Brain microvascular endothelial cell (primary cell): Measurements from ENCODE around the gene HMBS.

Source experiments
- DNase-seq: peaks from one replicate; pipeline ENCODE4 v3.0.0-alpha.2; 2020
- H3K27ac ChIP-seq: fragments of 250-450 bp; sonication (Bioruptor Pico); 2 replicates; pipeline ENCODE4 v1.5.1; 2020; ENCODE audit warnings: mild to moderate bottlenecking, moderate library complexity
- H3K27me3 ChIP-seq: fragments of 250-450 bp; sonication (Bioruptor Pico); replicated peaks from 2 replicates; pipeline ENCODE4 v1.5.1; 2020; ENCODE audit warnings: mild to moderate bottlenecking
- H3K36me3 ChIP-seq: fragments of 250-450 bp; sonication (Bioruptor Pico); replicated peaks from 2 replicates; pipeline ENCODE4 v1.5.1; 2020; ENCODE audit warnings: mild to moderate bottlenecking
- H3K4me3 ChIP-seq: 2 replicates; pipeline ENCODE4 v1.5.1; 2011; ENCODE audit warnings: low read depth, mild to moderate bottlenecking, control low read depth, low read length, moderate library complexity
- CTCF ChIP-seq: IDR thresholded peaks from 2 replicates; pipeline ENCODE4 v1.5.1; 2011; ENCODE audit warnings: low read depth, mild to moderate bottlenecking, moderate library complexity, low read length, control low read depth, inconsistent platforms; ENCODE audit errors: missing control alignments
- in situ Hi-C: cut with HindIII; loops from 2 replicates; pipeline ENCODE4 v1.10.0; 2017; ENCODE audit warnings: low sequenced_read_pairs, low pct_ligation_motif_present

The HMBS gene

GRCh38 chr11:119117004-119117706 is 32.5 kb downstream of the HMBS start:
- Histone ChIP-seq H3K27ac (no peak overlapping the region), H3K36me3 (peaks cover 34% of the 10 kb centered on the region), H3K27me3 (no peaks in the 10 kb centered on the region), H3K4me3 (no peak overlapping the region)
- in situ Hi-C loops = no loop called here
- no peak for TF ChIP-seq CTCF
- DNase-seq = no peak

GRCh38 chr11:119118227-119118626 is 33.5 kb downstream of the HMBS start:
- no peak for TF ChIP-seq CTCF
- Histone ChIP-seq H3K27me3 (no peaks in the 10 kb centered on the region), H3K27ac (no peak overlapping the region), H3K4me3 (no peak overlapping the region), H3K36me3 (peaks cover 23% of the 10 kb centered on the region)
- in situ Hi-C loops = no loop called here
- no peak for DNase-seq

GRCh38 chr11:119118946-119119345 is 34.3 kb downstream of the HMBS start:
- H3K27ac ChIP-seq = no peak overlapping the region
- H3K4me3 ChIP-seq = no peak overlapping the region
- in situ Hi-C loops = no loop called here
- H3K27me3 ChIP-seq = no peaks in the 10 kb centered on the region
- peaks cover 23% of the 10 kb centered on the region for H3K36me3 ChIP-seq
- no peak for TF ChIP-seq CTCF
- no peak for DNase-seq

GRCh38 chr11:119120639-119121007 is 35.9 kb downstream of the HMBS start:
- H3K36me3 ChIP-seq = peaks cover 15% of the 10 kb centered on the region
- peak overlapping the region; percentile 54 for H3K27ac ChIP-seq
- no peak for TF ChIP-seq CTCF
- H3K27me3 ChIP-seq = no peaks in the 10 kb centered on the region
- no peak for DNase-seq
- in situ Hi-C loops = no loop called here
- peak overlapping the region; percentile 58 for H3K4me3 ChIP-seq

- H3K36me3 ChIP-seq = peaks cover 11% of the 10 kb centered on the region
- TF ChIP-seq CTCF = no peak
- no peaks in the 10 kb centered on the region for H3K27me3 ChIP-seq
- H3K4me3 ChIP-seq = peak within 1 kb of the TSS; percentile 83
- DNase-seq = peak; percentile 100
- peak within 1 kb of the TSS; percentile 54 for H3K27ac ChIP-seq
- in situ Hi-C loops = no loop called here
Measured at GRCh38 chr11:119121008-119121810, 36.5 kb downstream of the HMBS start, which contains the start of gene HINFP. Gene HINFP (plus strand): TSS chr11:119121580. CDS start chr11:119126945, 5,365 bp downstream.

GRCh38 chr11:119121811-119122124 is 37.1 kb downstream of the HMBS start:
- in situ Hi-C loops = no loop called here
- H3K27me3 ChIP-seq = no peaks in the 10 kb centered on the region
- H3K36me3 ChIP-seq = peaks cover 11% of the 10 kb centered on the region
- TF ChIP-seq CTCF = no peak
- H3K4me3 ChIP-seq = peak overlapping the region; percentile 83
- H3K27ac ChIP-seq = peak overlapping the region; percentile 41
- no peak for DNase-seq
